ENCODE data around the gene OPCML.

DNA sequence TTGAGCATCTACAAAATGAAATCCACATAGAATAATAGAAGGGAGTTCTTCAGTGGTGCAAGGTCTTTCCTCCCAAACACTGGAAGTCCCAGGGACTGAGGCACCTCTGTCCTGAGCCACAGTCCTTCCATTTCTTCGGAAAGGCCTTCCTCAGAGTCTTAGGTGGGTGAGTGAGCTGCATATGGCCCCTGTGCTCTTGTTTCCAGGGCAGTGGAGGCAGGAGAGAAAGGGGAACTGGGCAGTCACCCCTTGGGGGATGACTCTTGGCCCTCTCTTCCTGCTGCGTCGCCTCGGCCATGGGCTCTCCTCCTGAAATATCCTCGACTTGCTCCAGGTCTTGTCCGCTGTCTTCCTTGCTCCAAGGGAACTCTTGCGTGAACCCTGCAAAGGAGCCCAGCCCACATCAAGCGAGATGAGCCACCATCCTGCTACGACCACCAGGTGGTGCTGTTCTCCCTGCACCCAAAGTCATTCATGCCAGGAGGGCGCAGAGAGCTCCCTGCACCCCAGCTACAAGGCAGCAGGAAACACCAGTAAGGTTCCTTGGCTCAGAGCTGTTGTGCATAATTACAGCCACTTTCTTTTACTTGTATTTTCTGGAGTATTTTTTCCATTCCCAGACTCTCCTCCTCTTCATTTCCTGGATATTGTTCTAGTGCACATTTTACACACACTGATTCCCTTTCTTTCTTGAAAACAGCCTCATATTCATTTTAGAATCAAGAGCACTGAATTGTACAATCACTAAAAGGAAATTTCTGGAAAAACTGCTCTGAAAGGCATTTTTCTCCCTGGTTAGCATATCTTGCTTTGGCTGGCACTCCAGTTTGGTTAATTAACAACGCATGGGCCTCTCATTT is 397.8 kb downstream of the OPCML start:
- no peak for TF ChIP-seq GZF1 (CRISPR knock-in tag; IDR thresholded peaks at IDR 0.05)
- TF ChIP-seq ZNF44 (CRISPR knock-in tag; IDR thresholded peaks at IDR 0.05): no peak
- no peak for TF ChIP-seq POLR2G (IDR thresholded peaks at IDR 0.05; ENCODE audit: low read depth, low read length)
- no peak for TF ChIP-seq ZNF629 (CRISPR knock-in tag; conservative IDR thresholded peaks at IDR 0.05)
- TF ChIP-seq YEATS4 (CRISPR knock-in tag; IDR thresholded peaks at IDR 0.05; ENCODE audit: borderline replicate concordance): no peak
- no peak for TF ChIP-seq POLR2A (IDR thresholded peaks at IDR 0.05; ENCODE audit: insufficient read depth in 1 of 2, low read depth in 2 of 2, low read length in 2 of 2)

Data from HepG2 (cell line).